ENCODE results near the gene CAMK2G.

DNA sequence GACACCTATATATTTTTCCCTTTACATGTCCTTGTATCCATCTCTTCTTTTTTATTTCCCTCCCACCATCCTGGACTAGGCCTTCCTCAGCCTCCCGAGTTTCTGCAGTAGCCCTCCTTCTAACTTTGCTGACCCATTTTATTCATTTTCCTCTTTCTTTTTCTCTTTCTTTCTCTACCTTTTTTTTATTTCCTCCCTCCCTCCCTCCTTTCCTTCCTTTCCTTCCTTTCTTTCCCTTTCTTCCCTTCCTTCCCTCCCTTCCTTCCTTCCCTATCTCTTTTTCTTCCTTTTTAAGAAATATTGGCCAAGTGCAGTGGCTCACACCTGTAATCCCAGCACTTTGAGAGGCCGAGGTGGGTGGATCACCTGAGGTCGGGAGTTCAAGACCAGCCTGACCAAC is 9.7 kb upstream of the CAMK2G start:
- TF ChIP-seq CTCF (conservative IDR thresholded peaks at IDR 0.05; ENCODE audit: low read depth, low read length): no peak
- no peak for TF ChIP-seq EZH2 (IDR thresholded peaks at IDR 0.05; ENCODE audit: low read length, unreplicated experiment)
- no peak for TF ChIP-seq EZH2phosphoT487 (IDR thresholded peaks at IDR 0.05; ENCODE audit: borderline replicate concordance, low read length)
